ENCODE data around the gene LIPC.

DNA sequence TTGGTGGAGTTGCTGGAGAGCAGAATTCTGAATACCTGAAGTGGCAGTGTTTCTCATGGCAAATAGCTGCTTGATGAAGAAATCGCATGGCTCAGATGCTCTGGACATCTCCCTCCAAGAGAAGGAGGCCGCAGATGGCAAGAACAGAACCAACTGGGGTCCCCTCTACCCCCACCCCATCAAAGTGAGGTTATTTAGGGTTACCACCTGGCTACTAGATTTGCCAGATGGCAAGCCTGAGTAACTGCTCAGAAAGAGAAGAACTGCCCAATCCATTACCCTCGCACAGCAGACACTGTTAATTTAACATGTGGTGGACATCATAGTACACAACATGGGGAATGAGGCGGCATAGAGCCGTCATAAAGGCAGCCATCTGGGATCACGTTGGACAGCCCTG, 30.5 kb upstream of the LIPC start:
- TF ChIP-seq KDM5A (IDR thresholded peaks at IDR 0.05) (no peak), RAD21 (conservative IDR thresholded peaks at IDR 0.05 in 1 of 2, IDR thresholded peaks at IDR 0.05 in 1 of 2) (no peak), KDM1A (IDR thresholded peaks at IDR 0.05; ENCODE audit: low read depth) (no peak), POLR2AphosphoS2 (conservative IDR thresholded peaks at IDR 0.05; ENCODE audit: low read length) (no peak)
- TF ChIP-seq, protein P1, sequence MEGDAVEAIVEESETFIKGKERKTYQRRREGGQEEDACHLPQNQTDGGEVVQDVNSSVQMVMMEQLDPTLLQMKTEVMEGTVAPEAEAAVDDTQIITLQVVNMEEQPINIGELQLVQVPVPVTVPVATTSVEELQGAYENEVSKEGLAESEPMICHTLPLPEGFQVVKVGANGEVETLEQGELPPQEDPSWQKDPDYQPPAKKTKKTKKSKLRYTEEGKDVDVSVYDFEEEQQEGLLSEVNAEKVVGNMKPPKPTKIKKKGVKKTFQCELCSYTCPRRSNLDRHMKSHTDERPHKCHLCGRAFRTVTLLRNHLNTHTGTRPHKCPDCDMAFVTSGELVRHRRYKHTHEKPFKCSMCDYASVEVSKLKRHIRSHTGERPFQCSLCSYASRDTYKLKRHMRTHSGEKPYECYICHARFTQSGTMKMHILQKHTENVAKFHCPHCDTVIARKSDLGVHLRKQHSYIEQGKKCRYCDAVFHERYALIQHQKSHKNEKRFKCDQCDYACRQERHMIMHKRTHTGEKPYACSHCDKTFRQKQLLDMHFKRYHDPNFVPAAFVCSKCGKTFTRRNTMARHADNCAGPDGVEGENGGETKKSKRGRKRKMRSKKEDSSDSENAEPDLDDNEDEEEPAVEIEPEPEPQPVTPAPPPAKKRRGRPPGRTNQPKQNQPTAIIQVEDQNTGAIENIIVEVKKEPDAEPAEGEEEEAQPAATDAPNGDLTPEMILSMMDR (IDR thresholded peaks at IDR 0.05) = no peak
